BE2C (cell line): Measurements from ENCODE around the gene LDLRAD3.

ENCODE experiments used
- DNase-seq: peaks from one replicate; pipeline ENCODE4 v3.0.0-alpha.2; 2020
- H3K27me3 ChIP-seq: fragments of 250-450 bp; sonication (Bioruptor Pico); 2 replicates; pipeline ENCODE4 v1.5.1; 2020; ENCODE audit warnings: mild to moderate bottlenecking
- H3K36me3 ChIP-seq: fragments of 250-450 bp; sonication (Bioruptor Pico); 2 replicates; pipeline ENCODE4 v1.5.1; 2020; ENCODE audit warnings: mild to moderate bottlenecking
- H3K4me1 ChIP-seq: fragments of 250-450 bp; sonication (Bioruptor Pico); 2 replicates; pipeline ENCODE4 v1.5.1; 2020
- H3K4me3 ChIP-seq: 2 replicates; pipeline ENCODE4 v1.5.1; 2011; ENCODE audit warnings: low read depth, low read length
- H3K9me3 ChIP-seq: fragments of 250-450 bp; sonication (Bioruptor Pico); 2 replicates; pipeline ENCODE4 v1.5.1; 2020
- TF ChIP-seq, protein P1 (sequence below): IDR thresholded peaks from 2 replicates; pipeline ENCODE4 v1.5.1; 2012; ENCODE audit warnings: mild to moderate bottlenecking, low read depth, low read length

The LDLRAD3 gene

DNA sequence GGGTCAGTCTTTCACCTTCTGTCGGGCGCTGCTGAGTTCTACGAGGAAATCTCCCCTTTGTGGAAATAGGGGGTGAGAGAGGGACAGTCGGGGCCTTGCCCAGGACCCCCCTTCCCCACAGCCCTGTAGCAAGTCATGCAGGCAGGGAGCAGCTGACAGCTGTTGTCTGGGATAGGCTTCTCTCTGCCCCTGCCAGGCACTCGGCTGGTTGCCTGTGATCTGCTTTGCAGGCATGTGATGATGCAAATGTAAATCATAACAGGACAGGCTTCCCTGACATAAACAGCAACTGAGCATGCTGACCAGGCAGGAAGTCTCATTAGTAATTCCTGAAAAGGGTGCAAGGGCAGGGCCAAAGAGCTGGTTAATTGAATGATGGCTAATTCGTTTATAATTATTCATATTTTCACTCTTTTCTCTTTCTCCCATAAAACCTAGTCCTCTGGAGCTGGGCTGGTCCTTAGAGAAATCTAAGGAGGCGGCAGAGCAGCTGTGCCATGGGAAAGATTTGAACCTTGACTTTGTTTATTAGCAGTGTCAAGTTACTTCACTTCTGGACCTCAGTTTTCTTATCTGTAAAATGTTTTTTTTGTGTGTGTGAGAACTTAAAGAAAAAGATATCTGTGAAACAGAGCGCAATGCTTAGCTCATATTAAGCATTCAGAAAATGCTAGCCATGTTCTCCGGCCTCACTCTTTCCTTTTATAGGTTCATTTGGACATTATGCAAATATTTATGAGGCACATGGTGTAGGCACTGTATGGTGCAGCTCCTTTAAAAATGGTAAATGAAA, 129.7 kb downstream of the LDLRAD3 start:
- no peaks in the 10 kb centered on the region for H3K4me1 ChIP-seq
- H3K4me3 ChIP-seq = no peak overlapping the region
- no peaks in the 10 kb centered on the region for H3K27me3 ChIP-seq
- no peaks in the 10 kb centered on the region for H3K36me3 ChIP-seq
- H3K9me3 ChIP-seq = no peaks in the 10 kb centered on the region
- DNase-seq = peak; percentile 63
- TF ChIP-seq, protein P1, sequence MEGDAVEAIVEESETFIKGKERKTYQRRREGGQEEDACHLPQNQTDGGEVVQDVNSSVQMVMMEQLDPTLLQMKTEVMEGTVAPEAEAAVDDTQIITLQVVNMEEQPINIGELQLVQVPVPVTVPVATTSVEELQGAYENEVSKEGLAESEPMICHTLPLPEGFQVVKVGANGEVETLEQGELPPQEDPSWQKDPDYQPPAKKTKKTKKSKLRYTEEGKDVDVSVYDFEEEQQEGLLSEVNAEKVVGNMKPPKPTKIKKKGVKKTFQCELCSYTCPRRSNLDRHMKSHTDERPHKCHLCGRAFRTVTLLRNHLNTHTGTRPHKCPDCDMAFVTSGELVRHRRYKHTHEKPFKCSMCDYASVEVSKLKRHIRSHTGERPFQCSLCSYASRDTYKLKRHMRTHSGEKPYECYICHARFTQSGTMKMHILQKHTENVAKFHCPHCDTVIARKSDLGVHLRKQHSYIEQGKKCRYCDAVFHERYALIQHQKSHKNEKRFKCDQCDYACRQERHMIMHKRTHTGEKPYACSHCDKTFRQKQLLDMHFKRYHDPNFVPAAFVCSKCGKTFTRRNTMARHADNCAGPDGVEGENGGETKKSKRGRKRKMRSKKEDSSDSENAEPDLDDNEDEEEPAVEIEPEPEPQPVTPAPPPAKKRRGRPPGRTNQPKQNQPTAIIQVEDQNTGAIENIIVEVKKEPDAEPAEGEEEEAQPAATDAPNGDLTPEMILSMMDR = no peak

DNA sequence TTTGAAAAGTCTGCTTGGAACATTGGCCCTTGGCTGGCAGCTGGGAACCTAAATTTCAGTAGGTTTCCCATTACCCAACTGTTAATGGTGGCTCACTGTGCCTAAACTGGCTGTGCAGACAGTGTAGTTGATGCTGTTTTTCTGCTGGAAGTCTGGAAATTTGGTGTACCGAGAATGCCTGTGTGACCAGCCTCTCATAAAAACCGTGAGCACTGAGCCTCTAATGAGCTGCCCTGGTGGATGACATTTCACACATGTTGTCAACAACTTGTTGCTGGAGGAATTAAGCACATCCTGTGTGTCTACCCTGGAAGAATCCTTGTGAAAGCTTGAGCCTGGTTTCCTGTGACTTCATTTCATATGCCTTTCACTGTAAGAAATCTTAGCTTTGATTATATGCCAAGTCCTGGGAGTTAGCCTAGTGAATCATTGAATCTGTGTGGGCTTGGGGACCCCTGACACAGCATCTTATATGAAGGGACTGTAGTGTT, 131.1 kb downstream of the LDLRAD3 start:
- TF ChIP-seq, protein P1 = no peak
- H3K4me3 ChIP-seq = no peak overlapping the region
- H3K4me1 ChIP-seq = no peaks in the 10 kb centered on the region
- no peaks in the 10 kb centered on the region for H3K27me3 ChIP-seq
- H3K36me3 ChIP-seq = no peaks in the 10 kb centered on the region
- no peaks in the 10 kb centered on the region for H3K9me3 ChIP-seq
- no peak for DNase-seq

- H3K4me3 ChIP-seq = no peak overlapping the region
- H3K27me3 ChIP-seq = no peaks in the 10 kb centered on the region
- no peaks in the 10 kb centered on the region for H3K36me3 ChIP-seq
- no peaks in the 10 kb centered on the region for H3K9me3 ChIP-seq
- no peaks in the 10 kb centered on the region for H3K4me1 ChIP-seq
- TF ChIP-seq, protein P1 = no peak
- DNase-seq = no peak
These were observed 133.5 kb downstream of the LDLRAD3 start for GRCh38 chr11:36077368-36077767.

GRCh38 chr11:36077886-36078685, 134.2 kb downstream of the LDLRAD3 start:
- TF ChIP-seq, protein P1 = no peak
- no peaks in the 10 kb centered on the region for H3K4me1 ChIP-seq
- H3K9me3 ChIP-seq = no peaks in the 10 kb centered on the region
- no peaks in the 10 kb centered on the region for H3K27me3 ChIP-seq
- H3K36me3 ChIP-seq = no peaks in the 10 kb centered on the region
- no peak for DNase-seq
- H3K4me3 ChIP-seq = no peak overlapping the region

- H3K9me3 ChIP-seq = no peaks in the 10 kb centered on the region
- no peak for DNase-seq
- no peaks in the 10 kb centered on the region for H3K36me3 ChIP-seq
- no peaks in the 10 kb centered on the region for H3K4me1 ChIP-seq
- no peaks in the 10 kb centered on the region for H3K27me3 ChIP-seq
- H3K4me3 ChIP-seq = no peak overlapping the region
- TF ChIP-seq, protein P1 = no peak
These were observed 134.8 kb downstream of the LDLRAD3 start for GRCh38 chr11:36078686-36079055.
